Measurements from ENCODE around the gene DDI1.
"Not testable (repeated sequence)": the region's sequence is repeated elsewhere in the genome, so short reads cannot be mapped to it uniquely, and the experiment has no call there.

Gene DDI1

GRCh38 chr11:104041792-104042191, 5.4 kb downstream of the DDI1 start:
- DNase-seq (ENCODE audit: low spot score) = no peak

- no peak for DNase-seq (ENCODE audit: low spot score)
These were observed 6.7 kb downstream of the DDI1 start for GRCh38 chr11:104043142-104043541.

GRCh38 chr11:104043678-104044239, 7.3 kb downstream of the DDI1 start:
- DNase-seq (ENCODE audit: low spot score) = no peak

GRCh38 chr11:104046331-104046730, 9.9 kb downstream of the DDI1 start:
- no peak for DNase-seq (ENCODE audit: low spot score)

GRCh38 chr11:104046858-104047257, 10.4 kb downstream of the DDI1 start:
- not testable (repeated sequence) for DNase-seq (ENCODE audit: low spot score)

- DNase-seq (ENCODE audit: low spot score) = no peak
These were observed 12.7 kb downstream of the DDI1 start for GRCh38 chr11:104049116-104049515.

GRCh38 chr11:104051778-104052177, 15.3 kb downstream of the DDI1 start:
- no peak for DNase-seq (ENCODE audit: low spot score)

GRCh38 chr11:104053743-104054478, 17.5 kb downstream of the DDI1 start:
- DNase-seq (ENCODE audit: low spot score) = no peak

GRCh38 chr11:104054911-104055529, 18.6 kb downstream of the DDI1 start:
- DNase-seq (ENCODE audit: low spot score) = no peak

- no peak for DNase-seq (ENCODE audit: low spot score)
These were observed 19.2 kb downstream of the DDI1 start for GRCh38 chr11:104055596-104055995.

- no peak for DNase-seq (ENCODE audit: low spot score)
These were observed 21.5 kb downstream of the DDI1 start for GRCh38 chr11:104057908-104058307.

GRCh38 chr11:104058680-104059079, 22.2 kb downstream of the DDI1 start:
- DNase-seq (ENCODE audit: low spot score) = no peak

GRCh38 chr11:104060004-104060794, 23.8 kb downstream of the DDI1 start:
- DNase-seq (ENCODE audit: low spot score) = no peak

- DNase-seq (ENCODE audit: low spot score) = no peak
These were observed 24.4 kb downstream of the DDI1 start for GRCh38 chr11:104060820-104061219.

- DNase-seq (ENCODE audit: low spot score) = no peak
These were observed 25.5 kb downstream of the DDI1 start for GRCh38 chr11:104061853-104062521.

GRCh38 chr11:104064034-104064630, 27.7 kb downstream of the DDI1 start:
- DNase-seq (ENCODE audit: low spot score) = no peak

GRCh38 chr11:104067534-104067933, 31.1 kb downstream of the DDI1 start:
- DNase-seq (ENCODE audit: low spot score) = no peak

- no peak for DNase-seq (ENCODE audit: low spot score)
These were observed 37.7 kb downstream of the DDI1 start for GRCh38 chr11:104073950-104074705.

GRCh38 chr11:104075091-104075490, 38.7 kb downstream of the DDI1 start:
- no peak for DNase-seq (ENCODE audit: low spot score)

- DNase-seq (ENCODE audit: low spot score) = no peak
These were observed 39.3 kb downstream of the DDI1 start for GRCh38 chr11:104075706-104076105.

GRCh38 chr11:104076455-104076854, 40.0 kb downstream of the DDI1 start:
- no peak for DNase-seq (ENCODE audit: low spot score)

Measured in left forelimb (tissue), 1 donor.